TTC549 (cell line): Measurements from ENCODE around the gene MEF2C.
"Not testable (repeated sequence)": the region's sequence is repeated elsewhere in the genome, so short reads cannot be mapped to it uniquely, and the experiment has no call there.

ENCODE experiments used
- FAIRE-seq: peaks from 2 replicates; lab custom pipeline; 2012; peaks lifted over from hg19 to GRCh38; lab: Jason Lieb, UNC

MEF2C gene

GRCh38 chr5:88883059-88883835 lies at the start of gene MEF2C:
Gene MEF2C, minus strand, starts transcription at chr5:88883184. Its CDS starts 59,396 bp downstream, at chr5:88823788.
- no peak for FAIRE-seq

- no peak for FAIRE-seq
Measured at GRCh38 chr5:88932541-88932940, 49.6 kb upstream of the MEF2C start.

- FAIRE-seq, result no peak
Measured at GRCh38 chr5:88930335-88930734, 47.4 kb upstream of the MEF2C start.

GRCh38 chr5:88929385-88929784 lies 46.4 kb upstream of the MEF2C start:
- FAIRE-seq, result no peak

GRCh38 chr5:88926774-88927173 lies 43.8 kb upstream of the MEF2C start:
- FAIRE-seq, result no peak

- no peak for FAIRE-seq
Measured at GRCh38 chr5:88925692-88926490, 42.9 kb upstream of the MEF2C start.

GRCh38 chr5:88924330-88924657 lies 41.3 kb upstream of the MEF2C start:
- no peak for FAIRE-seq

GRCh38 chr5:88923623-88924329 lies 40.8 kb upstream of the MEF2C start:
- FAIRE-seq, result no peak

- FAIRE-seq, result not testable (repeated sequence)
Measured at GRCh38 chr5:88912743-88913142, 29.8 kb upstream of the MEF2C start.

GRCh38 chr5:88911059-88911572 lies 28.1 kb upstream of the MEF2C start:
- FAIRE-seq, result not testable (repeated sequence)

- not testable (repeated sequence) for FAIRE-seq
Measured at GRCh38 chr5:88904478-88904877, 21.5 kb upstream of the MEF2C start.

- FAIRE-seq, result not testable (repeated sequence)
Measured at GRCh38 chr5:88903966-88904365, 21.0 kb upstream of the MEF2C start.

GRCh38 chr5:88901077-88901476 lies 18.1 kb upstream of the MEF2C start:
- FAIRE-seq, result not testable (repeated sequence)

- FAIRE-seq, result no peak
Measured at GRCh38 chr5:88899096-88899737, 16.2 kb upstream of the MEF2C start.

- no peak for FAIRE-seq
Measured at GRCh38 chr5:88897748-88898147, 14.8 kb upstream of the MEF2C start.

- FAIRE-seq, result no peak
Measured at GRCh38 chr5:88895681-88896501, 12.9 kb upstream of the MEF2C start.

GRCh38 chr5:88892669-88893068 lies 9.7 kb upstream of the MEF2C start:
- FAIRE-seq, result no peak

GRCh38 chr5:88890070-88890781 lies 7.2 kb upstream of the MEF2C start:
- no peak for FAIRE-seq

GRCh38 chr5:88889189-88890069 lies 6.4 kb upstream of the MEF2C start:
- FAIRE-seq, result no peak

- FAIRE-seq, result no peak
Measured at GRCh38 chr5:88888848-88889188, 5.8 kb upstream of the MEF2C start.
